Neural crest cell (in vitro differentiated cells): ENCODE data around the gene HDAC9. TPM values are rescaled to one million over a fixed set of nuclear protein-coding genes. Genes with fewer than 3 reads are reported as not detected.

ENCODE experiments used
- DNase-seq: peaks from one replicate; pipeline ENCODE4 v3.0.0; 2021; ENCODE audit warnings: low read depth, mixed read lengths, low spot score
- H3K27ac Mint-ChIP-seq: one replicate; pipeline ENCODE4 v1.8.0; 2021; ENCODE audit warnings: mild to moderate bottlenecking, mixed read lengths; ENCODE audit not compliant: unreplicated experiment
- H3K27me3 Mint-ChIP-seq: 2 replicates; pipeline ENCODE4 v1.8.0; 2021; ENCODE audit warnings: low read depth, mild to moderate bottlenecking, mixed read lengths
- H3K36me3 Mint-ChIP-seq: 2 replicates; pipeline ENCODE4 v1.8.0; 2021; ENCODE audit warnings: low read depth, mild to moderate bottlenecking, mixed read lengths
- H3K4me1 Mint-ChIP-seq: 2 replicates; pipeline ENCODE4 v1.8.0; 2021; ENCODE audit warnings: mixed read lengths
- H3K4me3 Mint-ChIP-seq: one replicate; pipeline ENCODE4 v1.8.0; 2021; ENCODE audit warnings: mild to moderate bottlenecking, mixed read lengths
- H3K9me3 Mint-ChIP-seq: 2 replicates; pipeline ENCODE4 v1.8.0; 2021; ENCODE audit warnings: mixed read lengths
- total RNA-seq: library from RNA; stranded (reverse); gene quantifications from 2 replicates; pipeline ENCODE4 v1.2.1, GENCODE V29; 2021
- TF ChIP-seq, protein P1 (sequence below): fragments of 200-600 bp; sonication (generic); conservative IDR thresholded peaks from 2 replicates; pipeline ENCODE4 v1.5.0; 2021; ENCODE audit warnings: antibody characterized with exemption, mild to moderate bottlenecking

Gene HDAC9
- total RNA-seq, 1 donor from 2014 or later = 32.3 TPM

DNA sequence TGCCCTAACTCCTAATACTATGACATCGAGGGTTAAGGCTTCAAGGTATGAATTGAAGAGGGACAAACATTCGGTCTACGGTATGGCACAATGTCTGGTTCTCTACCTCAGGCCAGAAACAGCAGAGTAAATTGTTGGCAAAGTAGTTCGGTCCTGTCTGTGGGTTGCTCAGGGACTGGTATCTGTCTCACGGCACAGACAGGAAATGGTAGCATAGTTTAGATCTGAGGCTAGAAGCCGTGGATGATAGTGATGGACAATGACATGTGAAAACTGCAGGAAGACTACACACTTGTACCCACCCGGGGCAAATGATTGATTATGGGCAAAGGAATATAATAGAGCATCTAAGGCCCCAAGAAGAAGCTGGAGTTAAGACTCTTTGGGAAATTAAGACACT is 515.7 kb downstream of the HDAC9 start:
- Mint-ChIP-seq H3K4me3 (no peak overlapping the region), H3K36me3 (no peaks in the 10 kb centered on the region), H3K9me3 (peaks cover 2% of the 10 kb centered on the region), H3K27ac (no peak overlapping the region), H3K4me1 (no peaks in the 10 kb centered on the region), H3K27me3 (no peaks in the 10 kb centered on the region)
- no peak for DNase-seq
- TF ChIP-seq, protein P1, sequence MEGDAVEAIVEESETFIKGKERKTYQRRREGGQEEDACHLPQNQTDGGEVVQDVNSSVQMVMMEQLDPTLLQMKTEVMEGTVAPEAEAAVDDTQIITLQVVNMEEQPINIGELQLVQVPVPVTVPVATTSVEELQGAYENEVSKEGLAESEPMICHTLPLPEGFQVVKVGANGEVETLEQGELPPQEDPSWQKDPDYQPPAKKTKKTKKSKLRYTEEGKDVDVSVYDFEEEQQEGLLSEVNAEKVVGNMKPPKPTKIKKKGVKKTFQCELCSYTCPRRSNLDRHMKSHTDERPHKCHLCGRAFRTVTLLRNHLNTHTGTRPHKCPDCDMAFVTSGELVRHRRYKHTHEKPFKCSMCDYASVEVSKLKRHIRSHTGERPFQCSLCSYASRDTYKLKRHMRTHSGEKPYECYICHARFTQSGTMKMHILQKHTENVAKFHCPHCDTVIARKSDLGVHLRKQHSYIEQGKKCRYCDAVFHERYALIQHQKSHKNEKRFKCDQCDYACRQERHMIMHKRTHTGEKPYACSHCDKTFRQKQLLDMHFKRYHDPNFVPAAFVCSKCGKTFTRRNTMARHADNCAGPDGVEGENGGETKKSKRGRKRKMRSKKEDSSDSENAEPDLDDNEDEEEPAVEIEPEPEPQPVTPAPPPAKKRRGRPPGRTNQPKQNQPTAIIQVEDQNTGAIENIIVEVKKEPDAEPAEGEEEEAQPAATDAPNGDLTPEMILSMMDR = no peak

DNA sequence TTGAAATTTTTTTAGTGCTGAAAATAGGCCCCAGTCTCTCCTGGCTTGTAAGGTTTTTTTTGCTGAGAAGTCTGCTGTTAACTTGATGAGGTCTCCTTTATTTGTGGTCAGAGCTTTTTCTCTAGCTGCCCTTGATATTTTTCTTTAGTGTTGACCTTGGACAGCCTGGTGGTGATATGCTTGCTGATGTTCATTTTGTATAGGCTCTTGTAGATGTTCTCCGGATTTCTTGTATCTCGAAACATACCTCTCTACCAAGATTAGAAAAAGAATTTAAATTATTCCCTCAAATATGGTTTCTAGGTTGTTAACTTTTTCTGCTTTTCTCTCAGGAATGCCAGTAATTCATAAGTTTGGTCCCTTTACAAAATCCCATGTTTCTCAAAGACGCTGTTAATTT is 519.5 kb downstream of the HDAC9 start:
- Mint-ChIP-seq H3K27ac (no peak overlapping the region), H3K4me1 (no peaks in the 10 kb centered on the region), H3K9me3 (peaks cover 9% of the 10 kb centered on the region), H3K36me3 (peaks cover 4% of the 10 kb centered on the region), H3K4me3 (no peak overlapping the region), H3K27me3 (no peaks in the 10 kb centered on the region)
- no peak for DNase-seq
- TF ChIP-seq, protein P1 = no peak

DNA sequence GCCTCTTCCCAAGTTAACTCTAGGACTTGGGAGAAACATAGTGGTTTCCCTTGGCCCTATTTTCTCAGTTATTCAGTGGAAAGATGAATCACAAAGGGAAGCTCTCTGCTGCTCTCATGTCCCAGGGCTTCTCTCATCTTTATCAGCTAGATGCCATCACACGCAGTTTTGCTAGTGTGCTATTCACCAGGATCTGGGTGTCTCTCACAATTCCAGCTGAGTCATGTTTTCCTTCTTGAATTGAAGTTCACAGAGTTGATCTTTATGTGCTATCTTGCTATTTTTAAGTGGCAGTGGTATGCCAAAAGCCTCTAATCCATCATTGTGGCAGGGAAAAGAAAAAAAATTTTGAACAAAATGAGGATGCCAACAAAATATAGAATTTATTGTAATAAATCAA is 520.6 kb downstream of the HDAC9 start:
- Mint-ChIP-seq H3K27ac (no peak overlapping the region), H3K36me3 (peaks cover 4% of the 10 kb centered on the region), H3K9me3 (peaks cover 9% of the 10 kb centered on the region), H3K4me1 (no peaks in the 10 kb centered on the region), H3K27me3 (no peaks in the 10 kb centered on the region), H3K4me3 (no peak overlapping the region)
- DNase-seq = no peak
- TF ChIP-seq, protein P1 = no peak

DNA sequence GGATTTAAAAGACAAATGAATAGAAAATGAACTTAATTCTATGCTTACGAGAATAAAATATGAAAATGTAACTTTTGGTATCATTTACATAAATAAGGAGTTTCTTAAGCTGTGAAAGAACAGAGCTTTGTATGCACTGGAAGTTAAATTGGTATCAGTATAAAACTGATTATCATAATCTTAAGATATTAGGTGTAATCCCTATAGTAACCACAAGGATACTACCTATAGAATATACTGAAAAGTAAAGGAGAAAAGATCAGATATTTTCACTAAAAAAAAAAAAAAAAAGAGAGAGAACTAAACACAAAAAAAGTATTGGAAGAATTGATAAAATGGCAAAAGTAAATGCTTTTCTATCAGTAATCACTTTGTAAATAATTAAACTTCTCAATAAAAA is 521.8 kb downstream of the HDAC9 start:
- TF ChIP-seq, protein P1 = peak; percentile 40
- no peak overlapping the region for H3K27ac Mint-ChIP-seq
- no peak overlapping the region for H3K4me3 Mint-ChIP-seq
- H3K4me1 Mint-ChIP-seq = no peaks in the 10 kb centered on the region
- DNase-seq = no peak
- H3K27me3 Mint-ChIP-seq = no peaks in the 10 kb centered on the region
- H3K36me3 Mint-ChIP-seq = peaks cover 4% of the 10 kb centered on the region
- peaks cover 9% of the 10 kb centered on the region for H3K9me3 Mint-ChIP-seq

DNA sequence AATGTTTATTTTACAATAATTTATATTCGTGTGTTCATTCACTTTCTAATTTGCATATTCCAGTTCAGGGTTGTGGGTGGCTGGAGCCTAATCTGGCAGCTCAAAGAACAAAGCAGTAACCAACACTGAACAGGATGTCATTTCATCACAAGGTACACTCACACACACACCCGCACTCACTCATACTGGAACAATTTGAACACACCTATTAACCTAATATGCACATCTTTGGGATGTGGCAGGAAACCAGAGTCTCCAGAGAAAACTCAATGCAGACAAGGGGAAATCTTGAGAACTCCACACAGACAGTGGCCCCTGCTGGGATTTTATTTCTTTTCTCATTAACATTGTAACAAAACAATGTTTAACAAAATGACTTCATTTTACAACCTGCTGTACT is 524.5 kb downstream of the HDAC9 start:
- H3K4me1 Mint-ChIP-seq = no peaks in the 10 kb centered on the region
- TF ChIP-seq, protein P1 = no peak
- H3K27me3 Mint-ChIP-seq = no peaks in the 10 kb centered on the region
- H3K27ac Mint-ChIP-seq = no peak overlapping the region
- H3K9me3 Mint-ChIP-seq = peaks cover 9% of the 10 kb centered on the region
- no peak for DNase-seq
- peaks cover 4% of the 10 kb centered on the region for H3K36me3 Mint-ChIP-seq
- no peak overlapping the region for H3K4me3 Mint-ChIP-seq

DNA sequence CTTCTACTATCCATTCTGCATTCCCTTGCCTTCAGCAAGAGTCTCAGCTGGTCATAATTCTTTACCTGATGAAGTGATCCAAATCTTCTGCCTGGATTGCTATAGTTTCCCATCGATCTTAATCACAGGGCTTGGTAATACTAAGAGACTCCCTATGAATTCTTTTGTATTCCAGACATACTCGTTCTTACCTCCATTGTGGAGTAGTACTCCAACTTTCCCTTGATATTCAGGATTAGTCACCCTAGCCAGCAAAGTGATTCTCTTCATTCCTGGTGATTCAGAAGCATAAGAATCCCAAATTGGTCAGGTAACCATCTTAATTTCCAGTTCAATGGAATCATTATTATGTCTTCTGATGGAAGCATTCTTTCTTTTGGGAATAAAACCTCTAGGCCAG is 525.2 kb downstream of the HDAC9 start:
- H3K27ac Mint-ChIP-seq = no peak overlapping the region
- no peaks in the 10 kb centered on the region for H3K4me1 Mint-ChIP-seq
- H3K9me3 Mint-ChIP-seq = peaks cover 9% of the 10 kb centered on the region
- H3K4me3 Mint-ChIP-seq = no peak overlapping the region
- no peak for DNase-seq
- TF ChIP-seq, protein P1 = no peak
- H3K36me3 Mint-ChIP-seq = peaks cover 4% of the 10 kb centered on the region
- no peaks in the 10 kb centered on the region for H3K27me3 Mint-ChIP-seq
